Adrenal gland (tissue), 12 donors: Measurements from ENCODE around the gene SLC4A9. TPM values are rescaled to one million over a fixed set of nuclear protein-coding genes. Genes with fewer than 3 reads are reported as not detected.

ENCODE experiments used
- DNase-seq, 7 donors: peaks; one replicate each; pipeline ENCODE4 v3.0.0-alpha.2; 2019 to 2020
- H3K27ac ChIP-seq, 5 donors: fragments of 200-600 bp; sonication (generic) in 4 of 5; 1 replicate in 3 of 5; 2 replicates in 2 of 5; pipeline versions ENCODE4 v1.5.1 to v1.8.0; 2016 to 2020; ENCODE audit warnings: mild to moderate bottlenecking in 1 of 5
- H3K27me3 ChIP-seq: fragments of 200-600 bp; 2 replicates; pipeline ENCODE4 v1.8.0; 2021
- H3K36me3 ChIP-seq, 2 donors: fragments of 200-600 bp; replicated peaks in 1 of 2; 1 replicate in 1 of 2; 2 replicates in 1 of 2; pipeline versions ENCODE4 v1.5.1 to v1.8.0; 2018 to 2022
- H3K4me1 ChIP-seq, 2 donors: fragments of 200-600 bp; replicated peaks in 1 of 2; 1 replicate in 1 of 2; 2 replicates in 1 of 2; pipeline versions ENCODE4 v1.5.1 to v1.8.0; 2018 to 2021
- H3K4me3 ChIP-seq, 4 donors: fragments of 200-600 bp; sonication (generic) in 3 of 4; one replicate each; pipeline ENCODE4 v1.5.1; 2016 to 2018
- H3K9me3 ChIP-seq, 3 donors: fragments of 200-600 bp; sonication (generic) in 1 of 3; replicated peaks in 1 of 3; 1 replicate in 2 of 3; 2 replicates in 1 of 3; pipeline versions ENCODE4 v1.5.1 to v1.8.0; 2016 to 2021
- POLR2A ChIP-seq, 2 donors: fragments of 450-650 bp; IDR thresholded peaks; one replicate each; pipeline ENCODE4 v1.6.1; 2017; ENCODE audit warnings: antibody characterized with exemption in 2 of 2, mild to moderate bottlenecking in 2 of 2, moderate library complexity in 1 of 2
- WGBS, 4 donors: extraction: QIAGEN DNeasy Blood & Tissue Kit in 2 of 4; methylation state at CpG; one replicate each; pipeline versions ENCODE4 v1.1.5 to v1.1.7; 2013 to 2017; 5-methylcytosine and 5-hydroxymethylcytosine counted together
- intact Hi-C, 2 donors: fragments of 100-400 bp; cut with DNase I; formaldehyde crosslinking; loops; one replicate each; pipeline versions ENCODE4 v1.14.1 to v1.15.0; 2022 to 2023
- polyA plus RNA-seq, 3 donors: library from polyadenylated mRNA; stranded (reverse); fragments of 200-250 nt in 2 of 3; fragments of 350-450 nt in 1 of 3; fragmentation: Illumina TruSeq in 1 of 3; extraction: RNeasy Lipid Tissue Mini Kit (QIAGEN cat#74804) in 1 of 3; gene quantifications; one replicate each; pipeline ENCODE4 v1.2.3, GENCODE V29; 2013 to 2014
- total RNA-seq, 9 donors: library from RNA; depleted of rRNA in 4 of 9; stranded (reverse); fragments of >200 nt in 4 of 9; fragments of 120-200 nt in 1 of 9; fragmentation: NEBNext Ultra II Directional in 1 of 9; extraction: Animal tissue kit (Norgen Biotek cat#: 25700) in 1 of 9; gene quantifications; one replicate each; pipeline versions ENCODE4 v1.1.0 to v1.2.4, GENCODE V29; 2013 to 2023
- TF ChIP-seq, protein P1 (sequence below), 6 experiments: fragments of 450-650 bp in 4 of 6; fragments of 200-600 bp in 2 of 6; sonication (generic) in 1 of 6; IDR thresholded peaks; 1 replicate in 5 of 6; 2 replicates in 1 of 6; pipeline versions ENCODE4 v1.5.1 to v1.8.0; 2016 to 2021; ENCODE audit warnings: antibody characterized with exemption in 6 of 6, mild to moderate bottlenecking in 2 of 6, moderate library complexity in 1 of 6
- donor health status: healthy with polysubstance abuse.
- donor health status: Bipolar disorder and iron deficiency.
- donor health status: DM: yes; HTN: yes; CAD: no.
- donor health status: DM: no; HTN: no; CAD: no.
- donor health status: DM: no; HTN: no; CAD: no.
- donor health status: DM: yes; HTN: yes; CAD: no.

Gene SLC4A9
- total and polyA plus RNA-seq, 12 donors: 0.13 to 0.32 TPM; not detected in 10

DNA sequence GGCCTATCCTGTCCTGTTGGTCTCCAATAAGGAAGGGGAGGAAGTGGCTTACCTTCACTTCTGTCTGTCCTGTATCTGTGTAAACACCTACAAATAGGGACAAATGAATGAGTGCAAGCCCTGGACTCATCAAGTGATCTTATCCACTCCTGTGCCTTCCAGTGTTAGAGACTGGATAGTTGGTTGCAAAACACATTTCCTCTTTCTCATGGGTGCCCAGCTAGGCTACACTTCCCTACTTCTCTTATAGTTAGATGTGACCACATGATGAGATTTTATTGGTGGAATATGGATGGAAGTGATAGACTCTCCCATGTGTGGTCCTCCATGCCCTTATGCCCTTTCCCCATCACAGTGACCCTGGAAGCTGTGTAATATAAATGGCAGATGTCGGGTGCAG lies 40.2 kb upstream of the SLC4A9 start:
- 86 to 100% (median 94%) methylated on average over 1 of the region's 1 CpG for WGBS, 4 donors
- Histone ChIP-seq H3K4me3 (no peak overlapping the region), H3K27me3 (no peaks in the 10 kb centered on the region), H3K4me1 (peaks cover 22 to 32% of the 10 kb centered on the region in 2 donors), H3K9me3 (no peaks in the 10 kb centered on the region), H3K27ac (peak overlapping the region in 1 of 5 donors; percentile 27), H3K36me3 (no peaks in the 10 kb centered on the region)
- no peak for DNase-seq
- intact Hi-C loops: no loop called here
- no peak for TF ChIP-seq POLR2A (IDR thresholded peaks at IDR 0.05)
- TF ChIP-seq, protein P1, sequence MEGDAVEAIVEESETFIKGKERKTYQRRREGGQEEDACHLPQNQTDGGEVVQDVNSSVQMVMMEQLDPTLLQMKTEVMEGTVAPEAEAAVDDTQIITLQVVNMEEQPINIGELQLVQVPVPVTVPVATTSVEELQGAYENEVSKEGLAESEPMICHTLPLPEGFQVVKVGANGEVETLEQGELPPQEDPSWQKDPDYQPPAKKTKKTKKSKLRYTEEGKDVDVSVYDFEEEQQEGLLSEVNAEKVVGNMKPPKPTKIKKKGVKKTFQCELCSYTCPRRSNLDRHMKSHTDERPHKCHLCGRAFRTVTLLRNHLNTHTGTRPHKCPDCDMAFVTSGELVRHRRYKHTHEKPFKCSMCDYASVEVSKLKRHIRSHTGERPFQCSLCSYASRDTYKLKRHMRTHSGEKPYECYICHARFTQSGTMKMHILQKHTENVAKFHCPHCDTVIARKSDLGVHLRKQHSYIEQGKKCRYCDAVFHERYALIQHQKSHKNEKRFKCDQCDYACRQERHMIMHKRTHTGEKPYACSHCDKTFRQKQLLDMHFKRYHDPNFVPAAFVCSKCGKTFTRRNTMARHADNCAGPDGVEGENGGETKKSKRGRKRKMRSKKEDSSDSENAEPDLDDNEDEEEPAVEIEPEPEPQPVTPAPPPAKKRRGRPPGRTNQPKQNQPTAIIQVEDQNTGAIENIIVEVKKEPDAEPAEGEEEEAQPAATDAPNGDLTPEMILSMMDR (IDR thresholded peaks at IDR 0.05): no peak

DNA sequence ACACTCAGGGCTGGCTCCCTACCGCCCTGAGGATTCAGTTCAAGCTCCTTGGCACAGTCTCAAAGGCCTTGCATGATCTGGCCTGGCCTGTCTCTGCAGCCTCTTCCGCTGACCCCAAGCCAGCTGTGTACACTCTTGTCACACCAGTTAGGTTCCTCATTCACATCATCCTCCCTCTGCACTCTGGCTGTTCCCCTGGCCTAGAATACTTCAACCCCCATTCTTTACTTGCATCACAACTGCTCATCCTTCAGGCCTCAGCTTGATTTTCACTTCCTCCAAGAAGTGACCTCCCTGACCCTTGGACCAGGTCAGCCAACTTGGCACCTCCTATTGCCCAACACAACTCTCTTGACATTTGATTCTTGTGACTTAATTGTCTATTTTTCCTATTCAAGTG lies 38.2 kb upstream of the SLC4A9 start:
- peak; percentile 51 to 83 (median 72) for DNase-seq
- no peaks in the 10 kb centered on the region for H3K36me3 ChIP-seq
- TF ChIP-seq, protein P1 (IDR thresholded peaks at IDR 0.05): no peak
- no peak for TF ChIP-seq POLR2A (IDR thresholded peaks at IDR 0.05)
- peaks cover 22 to 33% of the 10 kb centered on the region in 2 donors for H3K4me1 ChIP-seq
- intact Hi-C loops: no loop called here
- H3K27me3 ChIP-seq: no peaks in the 10 kb centered on the region
- WGBS, 4 donors: 38 to 65% (median 48%) methylated on average over 2 of the region's 2 CpGs
- peak overlapping the region in 1 of 5 donors; percentile 70 for H3K27ac ChIP-seq
- no peaks in the 10 kb centered on the region for H3K9me3 ChIP-seq
- no peak overlapping the region for H3K4me3 ChIP-seq

DNA sequence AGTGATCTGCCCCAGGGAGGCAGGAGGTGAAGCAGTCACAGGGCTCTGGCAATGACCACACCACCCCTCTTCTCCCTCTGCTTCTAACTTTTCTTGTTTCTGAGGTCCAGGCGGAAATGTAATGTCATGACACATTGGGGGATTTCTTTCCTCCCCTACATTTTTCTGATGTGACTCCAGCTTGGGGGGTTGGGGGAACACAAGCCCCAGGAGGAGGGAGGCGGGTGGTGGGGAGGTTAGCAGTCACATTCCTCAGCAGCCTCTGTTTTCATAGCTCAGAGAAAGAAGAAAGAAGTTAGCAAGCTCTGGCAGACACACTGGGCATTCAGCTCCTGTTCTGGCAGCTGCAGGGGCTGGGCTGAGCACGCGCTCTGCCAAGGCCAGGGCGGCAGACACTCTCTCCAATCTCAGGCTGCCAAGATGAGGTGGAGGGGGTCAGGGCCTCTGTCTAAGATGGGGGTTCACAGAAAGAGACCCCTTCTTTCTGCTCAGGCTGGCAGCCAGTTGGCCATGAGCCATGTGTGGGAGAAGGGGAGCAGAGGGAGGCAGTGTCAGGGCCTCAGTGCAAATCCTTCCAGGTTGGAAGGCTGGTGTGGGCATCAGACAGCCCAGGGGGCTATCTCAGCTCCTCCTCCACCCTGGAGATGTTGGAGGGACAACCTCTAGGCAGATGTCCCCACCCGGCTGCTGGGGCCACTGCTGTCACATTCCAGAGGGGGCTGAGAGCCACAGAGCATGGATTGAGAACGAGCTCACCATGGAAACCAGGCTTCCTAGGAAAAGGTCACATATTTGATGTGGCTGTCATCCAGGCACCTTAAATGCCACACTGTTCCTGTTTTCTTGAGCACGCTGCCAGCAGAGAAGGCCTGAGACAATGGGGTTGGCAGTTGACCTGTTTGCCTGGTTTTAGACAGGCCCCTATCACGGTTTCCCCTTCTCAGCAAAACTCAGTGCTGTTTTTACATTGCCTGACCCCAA lies 37.0 kb upstream of the SLC4A9 start:
- peak; percentile 49 to 76 (median 72) for DNase-seq
- Histone ChIP-seq H3K4me1 (peaks cover 22 to 39% of the 10 kb centered on the region in 2 donors), H3K27ac (peak overlapping the region in 4 of 5 donors; percentile 51 to 95 (median 76)), H3K9me3 (no peaks in the 10 kb centered on the region), H3K27me3 (no peaks in the 10 kb centered on the region), H3K36me3 (no peaks in the 10 kb centered on the region), H3K4me3 (no peak overlapping the region)
- 27 to 46% (median 33%) methylated on average over 8 to 9 of the region's 9 CpGs for WGBS, 4 donors
- TF ChIP-seq POLR2A (IDR thresholded peaks at IDR 0.05): no peak
- TF ChIP-seq, protein P1 (IDR thresholded peaks at IDR 0.05): no peak
- intact Hi-C loops: no loop called here

DNA sequence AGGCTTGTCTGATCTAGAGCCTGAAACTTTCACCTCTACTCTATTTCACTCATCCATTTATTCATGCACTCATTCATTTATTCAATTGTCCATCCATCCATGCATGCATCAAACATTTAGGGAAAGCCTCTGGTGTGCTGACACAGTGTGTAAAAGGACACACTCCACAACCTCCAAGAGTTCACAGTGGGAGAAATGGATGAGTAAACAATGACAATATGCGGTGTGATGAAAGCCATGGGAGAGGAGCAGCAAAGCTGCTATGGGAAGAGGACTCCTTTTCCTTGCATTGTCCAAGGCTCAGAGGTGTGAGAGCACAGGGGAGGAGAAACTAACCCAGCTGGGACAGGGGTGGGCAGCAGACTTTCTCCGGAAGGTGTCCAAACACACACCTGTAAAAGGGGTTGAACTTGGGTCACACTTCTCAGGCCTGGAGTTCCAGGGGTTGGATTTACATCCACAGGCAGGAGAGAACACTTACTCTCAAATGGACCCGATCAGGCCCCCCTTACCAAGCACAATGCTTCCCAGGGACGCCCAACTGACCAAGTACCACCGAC lies 35.9 kb upstream of the SLC4A9 start:
- WGBS, 4 donors: 78 to 85% (median 82%) methylated on average over 5 of the region's 5 CpGs
- no peak overlapping the region for H3K4me3 ChIP-seq
- peaks cover 22 to 39% of the 10 kb centered on the region in 2 donors for H3K4me1 ChIP-seq
- H3K9me3 ChIP-seq: no peaks in the 10 kb centered on the region
- no peak for DNase-seq
- H3K27ac ChIP-seq: peak overlapping the region in 3 of 5 donors; percentile 74 to 95 (median 79)
- intact Hi-C loops: no loop called here
- no peak for TF ChIP-seq POLR2A (IDR thresholded peaks at IDR 0.05)
- TF ChIP-seq, protein P1 (IDR thresholded peaks at IDR 0.05): no peak
- no peaks in the 10 kb centered on the region for H3K36me3 ChIP-seq
- no peaks in the 10 kb centered on the region for H3K27me3 ChIP-seq
